ENCODE data around the gene IVNS1ABP. TPM values are rescaled to one million over a fixed set of nuclear protein-coding genes. Genes with fewer than 3 reads are reported as not detected.

The IVNS1ABP gene
- total RNA-seq (2011; cell fraction: chromatin; rRNA removed; ENCODE audit: low replicate concordance), result 173 and 433 TPM in 2 replicates
- total RNA-seq (2011; cell fraction: nucleolus; rRNA removed), result 69.9 and 88.0 TPM in 2 replicates
- total RNA-seq (2011; cell fraction: nucleoplasm; rRNA removed), result 156 and 175 TPM in 2 replicates
- total RNA-seq (2014; rRNA removed), result 50.1 and 55.0 TPM in 2 replicates
- total RNA-seq (2014; rRNA removed; fragmentation: Illumina TruSeq; extraction: Trizol), result 98.4 and 106 TPM in 2 replicates
- total RNA-seq (2015; rRNA removed; fragmentation: Illumina TruSeq; extraction: Trizol), result 77.7 and 79.5 TPM in 2 replicates
- total RNA-seq (2021), result 83.1 and 83.2 TPM in 2 replicates
- 126 and 128 TPM in 2 replicates for polyA plus RNA-seq (2011; rRNA removed)
- polyA plus RNA-seq (2011; cell fraction: cytosol; rRNA removed), result 19.6 and 49.4 TPM in 2 replicates
- 310 and 362 TPM in 2 replicates for polyA plus RNA-seq (2011; cell fraction: nucleus; rRNA removed)
- 30.0 and 50.2 TPM in 2 replicates for polyA plus RNA-seq (2012)
- polyA plus RNA-seq (2014; fragmentation: Illumina TruSeq; extraction: Trizol), result 62.7 and 68.0 TPM in 2 replicates
- 10 to 100 TPM; 30.6 to 77.7 TPM for polyA plus RNA-seq (2014; fragmentation: Nextera tagmentation; extraction: Ambion mirVana)
- polyA plus RNA-seq (2014; rRNA removed), result 57.4 and 61.2 TPM in 2 replicates
- 163 and 190 TPM in 2 replicates for polyA minus RNA-seq (2011; rRNA and poly(A)+ RNA removed)
- polyA minus RNA-seq (2011; cell fraction: cytosol; rRNA and poly(A)+ RNA removed), result 32.6 and 42.3 TPM in 2 replicates
- polyA minus RNA-seq (2011; cell fraction: nucleus; rRNA and poly(A)+ RNA removed), result 289 and 483 TPM in 2 replicates
- percentile 98 among the genes with signal in this experiment for Bru-seq, nascent RNA
- percentile 98 among the genes with signal in this experiment for BruChase-seq, experiment 1, labeled RNA remaining after a 2-hour chase
- percentile 98 among the genes with signal in this experiment for BruChase-seq, experiment 2, labeled RNA remaining after a 6-hour chase
- long read RNA-seq, experiment 1, full-length matches to known transcripts, result 101 of 196 reads
- long read RNA-seq, experiment 1, partial matches to known transcripts, result 71 of 196 reads
- long read RNA-seq, experiment 1, other reads (novel, unspliced or antisense), result 24 of 196 reads
- long read RNA-seq, experiment 2, full-length matches to known transcripts, result 27 of 75 reads
- long read RNA-seq, experiment 2, partial matches to known transcripts, result 14 of 75 reads
- long read RNA-seq, experiment 2, other reads (novel, unspliced or antisense), result 34 of 75 reads
- long read RNA-seq, experiment 3, full-length matches to known transcripts, result 58 of 72 reads
- long read RNA-seq, experiment 3, partial matches to known transcripts, result 8 of 72 reads
- long read RNA-seq, experiment 3, other reads (novel, unspliced or antisense), result 6 of 72 reads

DNA sequence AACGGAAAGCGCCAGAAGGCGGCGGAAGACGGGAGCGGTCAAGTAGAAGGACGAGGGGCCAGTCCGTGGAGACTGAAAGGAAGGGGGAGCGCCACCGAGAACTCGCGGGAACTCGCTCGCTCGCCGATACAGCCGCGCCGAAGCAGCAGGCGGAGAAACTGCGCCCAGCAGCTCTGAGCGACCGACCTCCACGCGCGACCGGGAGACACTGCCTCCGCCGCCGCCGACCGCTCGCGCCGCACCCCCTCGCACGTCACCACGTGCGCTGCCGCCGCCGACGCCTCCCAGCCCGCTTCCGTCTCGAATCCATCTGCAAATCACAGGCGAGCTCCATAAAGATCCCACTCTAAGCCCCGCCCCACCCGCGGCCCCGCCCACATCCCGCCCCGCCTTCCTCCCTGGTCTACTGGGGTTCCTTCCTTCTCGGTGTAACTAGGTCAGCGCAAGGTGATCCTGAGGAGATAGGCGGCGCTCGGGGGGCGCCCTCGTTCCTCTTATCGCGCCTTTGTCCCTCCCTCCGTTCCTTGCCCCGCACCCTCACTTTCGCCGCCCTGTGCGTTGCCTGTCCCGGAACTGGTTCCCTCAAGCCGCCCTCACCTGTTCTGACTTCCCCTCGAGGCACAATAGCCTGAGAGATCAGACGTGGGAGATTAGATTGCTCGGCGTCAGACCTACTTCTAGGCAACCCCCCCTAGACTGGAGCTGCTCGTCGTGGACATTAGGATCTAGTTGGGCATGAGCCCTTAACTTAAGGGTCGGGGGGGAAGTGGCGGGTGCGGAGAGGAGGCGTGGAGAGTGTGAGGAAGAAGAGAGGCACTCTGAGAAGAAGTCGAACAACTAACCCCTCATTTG is at the start of gene IVNS1ABP:
TSS of gene IVNS1ABP (minus strand) at position 210 of the 852 bp plus-strand sequence. CDS start 7,750 bp downstream, outside the sequence.
- CTCF ChIA-PET (ENCODE audit: low intra/inter-chr PET ratio), result no interaction called here
- ATAC-seq, result peak; percentile 79
- peak; percentile 97 to 98 (median 98) for DNase-seq (ENCODE audit: extremely low read depth in 1 of 4, low spot score in 3 of 4)
- intact Hi-C loops (cut with micrococcal nuclease) (loop anchor here (2.0 to 10.0 kb wide), 9 partner anchors 32 to 798 kb away; partner anchors contain the start of genes EDEM3 and RNF2), in situ Hi-C loops (cut with MboI) (no loop called here)
- Histone ChIP-seq H3K9me3 (replicated peaks; ENCODE audit: control insufficient read depth, insufficient read depth, low read depth, low read length) (no peaks in the 10 kb centered on the region), H3K27me3 (ENCODE audit: control insufficient read depth in 2 of 2, insufficient read depth in 2 of 2, low read length in 2 of 2) (no peaks in the 10 kb centered on the region), H3K4me3 (peak within 1 kb of the TSS; percentile 77), H4K20me1 (replicated peaks; ENCODE audit: control insufficient read depth, insufficient read depth, low read length) (peaks cover 23% of the 10 kb centered on the region), H3K9me1 (ENCODE audit: control insufficient read depth, insufficient read depth, low read length) (no peaks in the 10 kb centered on the region), H3K4me2 (ENCODE audit: insufficient read depth, low read length) (peak within 1 kb of the TSS; percentile 94), H3K27ac (ENCODE audit: extremely low read depth, low read depth, low read length) (peak within 1 kb of the TSS; percentile 97), H3K9ac (ENCODE audit: insufficient read depth in 1 of 2, low read depth in 2 of 2, low read length in 2 of 2) (peak within 1 kb of the TSS; percentile 89 to 99), H2AFZ (ENCODE audit: low read depth, low read length) (peak within 1 kb of the TSS; percentile 97), H3K79me2 (ENCODE audit: control insufficient read depth, insufficient read depth, low read length) (peaks cover 58% of the 10 kb centered on the region), H3K36me3 (ENCODE audit: control insufficient read depth, insufficient read depth, low read length) (peaks cover 10% of the 10 kb centered on the region; the same call in 2 of the 3 replicates), H3K4me1 (replicated peaks in 1 of 2; ENCODE audit: control insufficient read depth in 2 of 2, insufficient read depth in 2 of 2, low read length in 2 of 2) (peaks cover 20 to 38% of the 10 kb centered on the region in 2 experiments)
- 1% methylated on average over 72 of the region's 80 CpGs for WGBS (ENCODE audit: insufficient coverage, low coverage, missing lambda C conversion rate)
- BruUV-seq (replicated peaks), result no TSS peak
- FAIRE-seq, result peak; percentile 67
- POLR2A ChIA-PET, result interaction anchor here (0.6 to 3.6 kb wide), 8 partner anchors 12 to 343 kb away, joined by 3 to 30 read pairs (median 4); partner anchors contain the start of gene NIBAN1
- TF ChIP-seq MBD2 (IDR thresholded peaks at IDR 0.05; ENCODE audit: borderline replicate concordance, low read depth) (peak; percentile 77), ELF2 (CRISPR knock-in tag; IDR thresholded peaks at IDR 0.05) (peak; percentile 70), ZNF707 (CRISPR knock-in tag; conservative IDR thresholded peaks at IDR 0.05) (no peak), ZBED1 (IDR thresholded peaks at IDR 0.05) (no peak), PCBP2 (IDR thresholded peaks at IDR 0.05; ENCODE audit: low read depth, low read length, poor library complexity, severe bottlenecking) (no peak), NFRKB (IDR thresholded peaks at IDR 0.05; ENCODE audit: low read depth) (peak; percentile 72), TRIM25 (IDR thresholded peaks at IDR 0.05; ENCODE audit: borderline replicate concordance) (no peak), TOE1 (IDR thresholded peaks at IDR 0.05; ENCODE audit: borderline replicate concordance) (no peak; the same call in 1 of the 2 replicates), TOE1 (CRISPR knock-in tag; IDR thresholded peaks at IDR 0.05; ENCODE audit: borderline replicate concordance, low read depth) (no peak), PHB (CRISPR knock-in tag; IDR thresholded peaks at IDR 0.05) (0 out of 2 replicates have a peak, but pooled peaks have one; percentile 9)
- TF ChIP-seq, protein P1, sequence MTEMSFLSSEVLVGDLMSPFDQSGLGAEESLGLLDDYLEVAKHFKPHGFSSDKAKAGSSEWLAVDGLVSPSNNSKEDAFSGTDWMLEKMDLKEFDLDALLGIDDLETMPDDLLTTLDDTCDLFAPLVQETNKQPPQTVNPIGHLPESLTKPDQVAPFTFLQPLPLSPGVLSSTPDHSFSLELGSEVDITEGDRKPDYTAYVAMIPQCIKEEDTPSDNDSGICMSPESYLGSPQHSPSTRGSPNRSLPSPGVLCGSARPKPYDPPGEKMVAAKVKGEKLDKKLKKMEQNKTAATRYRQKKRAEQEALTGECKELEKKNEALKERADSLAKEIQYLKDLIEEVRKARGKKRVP (CRISPR knock-in tag; IDR thresholded peaks at IDR 0.05), result 0 out of 2 replicates have a peak, but pooled peaks have one; percentile 35
- TF ChIP-seq, protein P2, sequence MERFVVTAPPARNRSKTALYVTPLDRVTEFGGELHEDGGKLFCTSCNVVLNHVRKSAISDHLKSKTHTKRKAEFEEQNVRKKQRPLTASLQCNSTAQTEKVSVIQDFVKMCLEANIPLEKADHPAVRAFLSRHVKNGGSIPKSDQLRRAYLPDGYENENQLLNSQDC (CRISPR knock-in tag; IDR thresholded peaks at IDR 0.05), result no peak
